Esophagus muscularis mucosa (tissue), 4 donors: ENCODE measurements around the gene CLTB.

Experiments
- EP300 ChIP-seq: sonication (generic); formaldehyde crosslinking; IDR thresholded peaks from one replicate; pipeline ENCODE4 v1.6.1; 2017; ENCODE audit warnings: antibody characterized with exemption
- POLR2A ChIP-seq: fragments of 450-650 bp; IDR thresholded peaks from one replicate; pipeline ENCODE4 v1.6.1; 2017; ENCODE audit warnings: antibody characterized with exemption, moderate library complexity, mild to moderate bottlenecking, low read depth
- TF ChIP-seq, protein P1 (sequence below), 3 experiments: fragments of 200-600 bp in 2 of 3; fragments of 450-650 bp in 1 of 3; sonication (generic) in 2 of 3; IDR thresholded peaks; one replicate each; pipeline ENCODE4 v1.5.1; 2017 to 2019; ENCODE audit warnings: antibody characterized with exemption in 3 of 3, mild to moderate bottlenecking in 2 of 3, moderate library complexity in 1 of 3

GRCh38 chr5:176446884-176447590, 30.7 kb upstream of the CLTB start:
- TF ChIP-seq, protein P1, sequence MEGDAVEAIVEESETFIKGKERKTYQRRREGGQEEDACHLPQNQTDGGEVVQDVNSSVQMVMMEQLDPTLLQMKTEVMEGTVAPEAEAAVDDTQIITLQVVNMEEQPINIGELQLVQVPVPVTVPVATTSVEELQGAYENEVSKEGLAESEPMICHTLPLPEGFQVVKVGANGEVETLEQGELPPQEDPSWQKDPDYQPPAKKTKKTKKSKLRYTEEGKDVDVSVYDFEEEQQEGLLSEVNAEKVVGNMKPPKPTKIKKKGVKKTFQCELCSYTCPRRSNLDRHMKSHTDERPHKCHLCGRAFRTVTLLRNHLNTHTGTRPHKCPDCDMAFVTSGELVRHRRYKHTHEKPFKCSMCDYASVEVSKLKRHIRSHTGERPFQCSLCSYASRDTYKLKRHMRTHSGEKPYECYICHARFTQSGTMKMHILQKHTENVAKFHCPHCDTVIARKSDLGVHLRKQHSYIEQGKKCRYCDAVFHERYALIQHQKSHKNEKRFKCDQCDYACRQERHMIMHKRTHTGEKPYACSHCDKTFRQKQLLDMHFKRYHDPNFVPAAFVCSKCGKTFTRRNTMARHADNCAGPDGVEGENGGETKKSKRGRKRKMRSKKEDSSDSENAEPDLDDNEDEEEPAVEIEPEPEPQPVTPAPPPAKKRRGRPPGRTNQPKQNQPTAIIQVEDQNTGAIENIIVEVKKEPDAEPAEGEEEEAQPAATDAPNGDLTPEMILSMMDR (IDR thresholded peaks at IDR 0.05): no peak
- TF ChIP-seq EP300 (no peak), POLR2A (no peak)
